ENCODE measurements around the gene MACROD1.

MACROD1 gene

GRCh38 chr11:64039012-64039665 lies 126.8 kb downstream of the MACROD1 start:
- FAIRE-seq (no peak), DNase-seq (ENCODE audit: insufficient read length, low spot score) (no peak)
- TF ChIP-seq PAX5 (IDR thresholded peaks at IDR 0.05; ENCODE audit: insufficient read depth, low read length, severe bottlenecking) (no peak), TAF1 (IDR thresholded peaks at IDR 0.05; ENCODE audit: low read depth, low read length) (no peak), POU2F2 (IDR thresholded peaks at IDR 0.05; ENCODE audit: low read depth, low read length) (no peak), POLR2AphosphoS5 (IDR thresholded peaks at IDR 0.05; ENCODE audit: low read depth, low read length) (no peak), SPI1 (IDR thresholded peaks at IDR 0.05; ENCODE audit: low read depth, low read length) (no peak), POLR2A (IDR thresholded peaks at IDR 0.05; ENCODE audit: low read depth, low read length) (no peak)

DNA sequence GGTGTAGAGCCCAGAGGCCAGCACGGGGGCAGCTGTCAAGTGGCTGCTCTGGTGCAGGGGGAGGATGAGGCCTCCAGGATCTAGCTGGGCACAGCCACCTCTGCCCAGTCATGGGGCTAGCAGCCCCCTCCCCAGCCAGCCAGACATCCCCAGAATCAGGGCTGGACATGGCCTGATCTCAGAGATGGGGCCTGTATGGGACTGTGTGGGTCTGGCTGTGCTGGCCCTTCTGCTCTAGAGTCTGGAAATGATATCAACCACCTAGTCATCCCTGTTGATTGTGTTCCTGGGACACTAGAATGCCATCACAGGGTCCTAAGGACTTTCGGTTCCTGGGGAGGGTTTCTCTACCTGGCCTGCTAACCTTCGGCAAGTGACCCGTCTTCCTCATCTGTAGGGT lies 127.4 kb downstream of the MACROD1 start:
- no peak for DNase-seq (ENCODE audit: insufficient read length, low spot score)
- no peak for FAIRE-seq
- no peak for TF ChIP-seq SPI1 (IDR thresholded peaks at IDR 0.05; ENCODE audit: low read depth, low read length)
- no peak for TF ChIP-seq PAX5 (IDR thresholded peaks at IDR 0.05; ENCODE audit: insufficient read depth, low read length, severe bottlenecking)
- TF ChIP-seq TAF1 (IDR thresholded peaks at IDR 0.05; ENCODE audit: low read depth, low read length) = no peak
- TF ChIP-seq POLR2A (IDR thresholded peaks at IDR 0.05; ENCODE audit: low read depth, low read length) = no peak
- TF ChIP-seq POLR2AphosphoS5 (IDR thresholded peaks at IDR 0.05; ENCODE audit: low read depth, low read length) = no peak
- no peak for TF ChIP-seq POU2F2 (IDR thresholded peaks at IDR 0.05; ENCODE audit: low read depth, low read length)

- TF ChIP-seq POU2F2 (IDR thresholded peaks at IDR 0.05; ENCODE audit: low read depth, low read length) (no peak), TAF1 (IDR thresholded peaks at IDR 0.05; ENCODE audit: low read depth, low read length) (no peak), PAX5 (IDR thresholded peaks at IDR 0.05; ENCODE audit: insufficient read depth, low read length, severe bottlenecking) (no peak), POLR2A (IDR thresholded peaks at IDR 0.05; ENCODE audit: low read depth, low read length) (no peak), POLR2AphosphoS5 (IDR thresholded peaks at IDR 0.05; ENCODE audit: low read depth, low read length) (no peak), SPI1 (IDR thresholded peaks at IDR 0.05; ENCODE audit: low read depth, low read length) (no peak)
- DNase-seq (ENCODE audit: insufficient read length, low spot score) = no peak
- no peak for FAIRE-seq
These were observed 128.8 kb downstream of the MACROD1 start for GRCh38 chr11:64037027-64037634.

GRCh38 chr11:64036087-64037026 lies 129.6 kb downstream of the MACROD1 start:
- FAIRE-seq (no peak), DNase-seq (ENCODE audit: insufficient read length, low spot score) (no peak)
- TF ChIP-seq PAX5 (IDR thresholded peaks at IDR 0.05; ENCODE audit: insufficient read depth, low read length, severe bottlenecking) (no peak), POLR2AphosphoS5 (IDR thresholded peaks at IDR 0.05; ENCODE audit: low read depth, low read length) (no peak), SPI1 (IDR thresholded peaks at IDR 0.05; ENCODE audit: low read depth, low read length) (no peak), TAF1 (IDR thresholded peaks at IDR 0.05; ENCODE audit: low read depth, low read length) (no peak), POU2F2 (IDR thresholded peaks at IDR 0.05; ENCODE audit: low read depth, low read length) (no peak)

GRCh38 chr11:64035576-64035975 lies 130.3 kb downstream of the MACROD1 start, which contains the start of gene FLRT1:
FLRT1 (plus strand) TSS chr11:64035931; CDS start chr11:64116268, 80,337 bp downstream.
- DNase-seq (ENCODE audit: insufficient read length, low spot score) (no peak), FAIRE-seq (no peak)
- TF ChIP-seq TAF1 (IDR thresholded peaks at IDR 0.05; ENCODE audit: low read depth, low read length) = no peak
- no peak for TF ChIP-seq SPI1 (IDR thresholded peaks at IDR 0.05; ENCODE audit: low read depth, low read length)
- TF ChIP-seq POLR2AphosphoS5 (IDR thresholded peaks at IDR 0.05; ENCODE audit: low read depth, low read length) = no peak
- TF ChIP-seq POLR2A (IDR thresholded peaks at IDR 0.05; ENCODE audit: low read depth, low read length) = no peak
- TF ChIP-seq POU2F2 (IDR thresholded peaks at IDR 0.05; ENCODE audit: low read depth, low read length) = no peak
- TF ChIP-seq PAX5 (IDR thresholded peaks at IDR 0.05; ENCODE audit: insufficient read depth, low read length, severe bottlenecking) = no peak

GRCh38 chr11:64035081-64035524 lies 130.8 kb downstream of the MACROD1 start:
- DNase-seq (ENCODE audit: insufficient read length, low spot score) (no peak), FAIRE-seq (no peak)
- no peak for TF ChIP-seq POLR2AphosphoS5 (IDR thresholded peaks at IDR 0.05; ENCODE audit: low read depth, low read length)
- TF ChIP-seq POLR2A (IDR thresholded peaks at IDR 0.05; ENCODE audit: low read depth, low read length) = no peak
- no peak for TF ChIP-seq SPI1 (IDR thresholded peaks at IDR 0.05; ENCODE audit: low read depth, low read length)
- no peak for TF ChIP-seq PAX5 (IDR thresholded peaks at IDR 0.05; ENCODE audit: insufficient read depth, low read length, severe bottlenecking)
- TF ChIP-seq TAF1 (IDR thresholded peaks at IDR 0.05; ENCODE audit: low read depth, low read length) = no peak
- no peak for TF ChIP-seq POU2F2 (IDR thresholded peaks at IDR 0.05; ENCODE audit: low read depth, low read length)

GRCh38 chr11:64034411-64034811 lies 131.5 kb downstream of the MACROD1 start:
- FAIRE-seq (no peak), DNase-seq (ENCODE audit: insufficient read length, low spot score) (no peak)
- no peak for TF ChIP-seq TAF1 (IDR thresholded peaks at IDR 0.05; ENCODE audit: low read depth, low read length)
- no peak for TF ChIP-seq POLR2A (IDR thresholded peaks at IDR 0.05; ENCODE audit: low read depth, low read length)
- no peak for TF ChIP-seq PAX5 (IDR thresholded peaks at IDR 0.05; ENCODE audit: insufficient read depth, low read length, severe bottlenecking)
- TF ChIP-seq POLR2AphosphoS5 (IDR thresholded peaks at IDR 0.05; ENCODE audit: low read depth, low read length) = no peak
- TF ChIP-seq POU2F2 (IDR thresholded peaks at IDR 0.05; ENCODE audit: low read depth, low read length) = no peak
- TF ChIP-seq SPI1 (IDR thresholded peaks at IDR 0.05; ENCODE audit: low read depth, low read length) = no peak

DNA sequence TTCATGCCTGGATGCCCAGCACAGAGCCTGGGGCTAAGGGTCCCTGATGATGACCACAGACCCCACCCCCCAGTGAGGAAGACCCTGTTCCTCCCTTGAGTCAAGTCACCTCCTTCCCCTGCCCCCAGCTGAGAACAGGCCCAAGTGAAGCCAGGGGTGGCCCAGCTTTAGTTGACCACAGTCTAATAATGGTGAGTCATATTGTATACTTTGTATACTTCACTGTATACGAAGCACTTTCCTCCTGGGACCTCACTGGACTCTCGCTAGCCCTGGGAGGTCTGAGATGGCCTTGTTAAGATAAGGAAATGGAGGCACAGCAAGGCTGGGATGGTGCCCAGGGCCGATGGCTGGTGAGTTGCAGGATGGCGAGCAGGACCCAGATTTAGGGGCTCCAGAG lies 133.9 kb downstream of the MACROD1 start:
- FAIRE-seq (no peak), DNase-seq (ENCODE audit: insufficient read length, low spot score) (no peak)
- TF ChIP-seq POU2F2 (IDR thresholded peaks at IDR 0.05; ENCODE audit: low read depth, low read length) = no peak
- no peak for TF ChIP-seq TAF1 (IDR thresholded peaks at IDR 0.05; ENCODE audit: low read depth, low read length)
- no peak for TF ChIP-seq SPI1 (IDR thresholded peaks at IDR 0.05; ENCODE audit: low read depth, low read length)
- no peak for TF ChIP-seq PAX5 (IDR thresholded peaks at IDR 0.05; ENCODE audit: insufficient read depth, low read length, severe bottlenecking)
- no peak for TF ChIP-seq POLR2A (IDR thresholded peaks at IDR 0.05; ENCODE audit: low read depth, low read length)
- no peak for TF ChIP-seq POLR2AphosphoS5 (IDR thresholded peaks at IDR 0.05; ENCODE audit: low read depth, low read length)
